Measurements from ENCODE around the gene PABPN1L. TPM values are rescaled to one million over a fixed set of nuclear protein-coding genes. Genes with fewer than 3 reads are reported as not detected.
A peak's percentile ranks its signal among the peaks of the same experiment; 100 is the strongest.

PABPN1L gene
- total RNA-seq, 1 experiment from 2014 or later: 0.57 TPM

GRCh38 chr16:88859381-88860091 is 6.9 kb downstream of the PABPN1L start:
- H3K9ac ChIP-seq (ENCODE audit: low read length): no peak overlapping the region
- no peak overlapping the region for H3K4me2 ChIP-seq (ENCODE audit: low read length)
- RAD21 ChIA-PET (ENCODE audit: low non-redundant PET in 1 of 2, low total read pairs in 2 of 2, uncharacterized antibody in 2 of 2, unreplicated experiment in 2 of 2): no interaction called here
- H2AFZ ChIP-seq (ENCODE audit: low read depth, low read length, poor library complexity, severe bottlenecking): no peak overlapping the region
- ATAC-seq (no peak), DNase-seq (ENCODE audit: low read depth, low spot score) (no peak)
- H3K4me1 ChIP-seq (ENCODE audit: control insufficient read depth in 1 of 2, insufficient read depth in 2 of 2, low read length in 2 of 2): peaks cover 19 to 26% of the 10 kb centered on the region in 2 experiments
- CTCF ChIA-PET: no interaction called here
- H3K27me3 ChIP-seq (ENCODE audit: insufficient read depth, low read length): no peaks in the 10 kb centered on the region
- no peak overlapping the region for H3K4me3 ChIP-seq (replicated peaks in 1 of 2; ENCODE audit: low read depth in 1 of 2, low read length in 2 of 2)
- H3K36me3 ChIP-seq (ENCODE audit: control insufficient read depth in 1 of 2, insufficient read depth in 2 of 2, low read length in 2 of 2): peaks cover 25 to 28% of the 10 kb centered on the region in 2 experiments; a peak in 3 of 4 replicates
- no TSS peak for BruUV-seq (replicated peaks)
- H3K27ac ChIP-seq (ENCODE audit: low read depth, low read length): no peak overlapping the region
- H3K79me2 ChIP-seq (ENCODE audit: insufficient read depth, low read length): peaks cover 29% of the 10 kb centered on the region
- H3K9me3 ChIP-seq (ENCODE audit: control insufficient read depth in 1 of 2, insufficient read depth in 1 of 2, low read depth in 1 of 2, low read length in 2 of 2): no peaks in the 10 kb centered on the region
- no peaks in the 10 kb centered on the region for H3K9me2 ChIP-seq (ENCODE audit: insufficient read depth)
- H4K20me1 ChIP-seq (ENCODE audit: insufficient read depth): no peaks in the 10 kb centered on the region
- POLR2A ChIA-PET: no interaction called here
- intact Hi-C loops (cut with micrococcal nuclease): no loop called here
- TF ChIP-seq EZH2 (IDR thresholded peaks at IDR 0.05) (no peak), ATF3 (IDR thresholded peaks at IDR 0.05) (no peak)

- BruUV-seq (replicated peaks): no TSS peak
- peaks cover 25 to 28% of the 10 kb centered on the region in 2 experiments; a peak in 3 of 4 replicates for H3K36me3 ChIP-seq (ENCODE audit: control insufficient read depth in 1 of 2, insufficient read depth in 2 of 2, low read length in 2 of 2)
- ChIA-PET POLR2A (interaction anchor here (1.0 to 1.6 kb wide), 2 partner anchors 9 to 120 kb away, joined by 4 to 5 read pairs; no protein-coding TSS in a partner anchor), CTCF (interaction anchor here (0.8 to 2.1 kb wide), 10 partner anchors 14 to 360 kb away, joined by 3 to 11 read pairs (median 5); partner anchors contain the start of genes CDH15 and ZNF778), RAD21 (ENCODE audit: low non-redundant PET in 1 of 2, low total read pairs in 2 of 2, uncharacterized antibody in 2 of 2, unreplicated experiment in 2 of 2) (interaction anchor here (0.7 to 0.8 kb wide), 2 partner anchors 45 to 66 kb away, joined by 3 read pairs; no protein-coding TSS in a partner anchor)
- peaks cover 29% of the 10 kb centered on the region for H3K79me2 ChIP-seq (ENCODE audit: insufficient read depth, low read length)
- DNase-seq (ENCODE audit: low read depth, low spot score) (peak; percentile 55), ATAC-seq (peak; percentile 68)
- no peaks in the 10 kb centered on the region for H3K27me3 ChIP-seq (ENCODE audit: insufficient read depth, low read length)
- H3K9me2 ChIP-seq (ENCODE audit: insufficient read depth): no peaks in the 10 kb centered on the region
- H3K4me1 ChIP-seq (ENCODE audit: control insufficient read depth in 1 of 2, insufficient read depth in 2 of 2, low read length in 2 of 2): peaks cover 19 to 26% of the 10 kb centered on the region in 2 experiments
- no peaks in the 10 kb centered on the region for H4K20me1 ChIP-seq (ENCODE audit: insufficient read depth)
- H3K27ac ChIP-seq (ENCODE audit: low read depth, low read length): peak overlapping the region; percentile 82
- intact Hi-C loops (cut with micrococcal nuclease): loop anchor here (1.0 to 2.0 kb wide), 3 partner anchors 42 to 359 kb away; partner anchors contain the start of gene ZNF778
- peak overlapping the region; percentile 89 to 100 for H3K4me3 ChIP-seq (replicated peaks in 1 of 2; ENCODE audit: low read depth in 1 of 2, low read length in 2 of 2)
- peak overlapping the region; percentile 75 for H3K4me2 ChIP-seq (ENCODE audit: low read length)
- no peaks in the 10 kb centered on the region for H3K9me3 ChIP-seq (ENCODE audit: control insufficient read depth in 1 of 2, insufficient read depth in 1 of 2, low read depth in 1 of 2, low read length in 2 of 2)
- H2AFZ ChIP-seq (ENCODE audit: low read depth, low read length, poor library complexity, severe bottlenecking): no peak overlapping the region
- peak overlapping the region; percentile 92 for H3K9ac ChIP-seq (ENCODE audit: low read length)
- TF ChIP-seq MAX (IDR thresholded peaks at IDR 0.05) (no peak), POLR2A (IDR thresholded peaks at IDR 0.05; ENCODE audit: borderline replicate concordance, extremely low read depth, insufficient read depth, insufficient read length) (no peak), EZH2 (IDR thresholded peaks at IDR 0.05) (no peak), EGR1 (IDR thresholded peaks at IDR 0.05; ENCODE audit: low read depth) (no peak), CTCF (IDR thresholded peaks at IDR 0.05 in 2 of 3, conservative IDR thresholded peaks at IDR 0.05 in 1 of 3; ENCODE audit: borderline replicate concordance in 1 of 3, insufficient read depth in 1 of 3, low read depth in 2 of 3, low read length in 2 of 3) (peak in 2 of 3 experiments; percentile 96; a peak in 4 of 6 replicates), YY1 (IDR thresholded peaks at IDR 0.05; ENCODE audit: extremely low read depth, insufficient replicate concordance, low read depth, low read length) (peak; percentile 66), RAD21 (IDR thresholded peaks at IDR 0.05; ENCODE audit: low read depth) (no peak), TCF7L2 (IDR thresholded peaks at IDR 0.05; ENCODE audit: borderline replicate concordance, extremely low read depth, insufficient read depth, insufficient read length) (no peak), ELF1 (IDR thresholded peaks at IDR 0.05; ENCODE audit: borderline replicate concordance, low read depth) (no peak), EZH2phosphoT487 (IDR thresholded peaks at IDR 0.05; ENCODE audit: borderline replicate concordance) (no peak), SRF (IDR thresholded peaks at IDR 0.05; ENCODE audit: low read depth) (no peak), FOSL1 (IDR thresholded peaks at IDR 0.05; ENCODE audit: low read depth) (no peak), POLR2AphosphoS5 (IDR thresholded peaks at IDR 0.05; ENCODE audit: low read depth, low read length) (peak; percentile 17; the same call in 1 of the 2 replicates), CEBPB (IDR thresholded peaks at IDR 0.05; ENCODE audit: low read depth) (no peak)
These were observed 8.6 kb downstream of the PABPN1L start for GRCh38 chr16:88857728-88858339.

All from HCT116 (cell line).